GM12873 (cell line): ENCODE results near the gene BORCS5.

Experiments
- TF ChIP-seq, protein P1 (sequence below): IDR thresholded peaks from 2 replicates; pipeline ENCODE4 v1.5.1; 2012; ENCODE audit warnings: low read depth, mild to moderate bottlenecking, moderate library complexity, low read length, control low read depth; ENCODE audit not compliant: insufficient read depth; ENCODE audit errors: missing control alignments

BORCS5 gene

DNA sequence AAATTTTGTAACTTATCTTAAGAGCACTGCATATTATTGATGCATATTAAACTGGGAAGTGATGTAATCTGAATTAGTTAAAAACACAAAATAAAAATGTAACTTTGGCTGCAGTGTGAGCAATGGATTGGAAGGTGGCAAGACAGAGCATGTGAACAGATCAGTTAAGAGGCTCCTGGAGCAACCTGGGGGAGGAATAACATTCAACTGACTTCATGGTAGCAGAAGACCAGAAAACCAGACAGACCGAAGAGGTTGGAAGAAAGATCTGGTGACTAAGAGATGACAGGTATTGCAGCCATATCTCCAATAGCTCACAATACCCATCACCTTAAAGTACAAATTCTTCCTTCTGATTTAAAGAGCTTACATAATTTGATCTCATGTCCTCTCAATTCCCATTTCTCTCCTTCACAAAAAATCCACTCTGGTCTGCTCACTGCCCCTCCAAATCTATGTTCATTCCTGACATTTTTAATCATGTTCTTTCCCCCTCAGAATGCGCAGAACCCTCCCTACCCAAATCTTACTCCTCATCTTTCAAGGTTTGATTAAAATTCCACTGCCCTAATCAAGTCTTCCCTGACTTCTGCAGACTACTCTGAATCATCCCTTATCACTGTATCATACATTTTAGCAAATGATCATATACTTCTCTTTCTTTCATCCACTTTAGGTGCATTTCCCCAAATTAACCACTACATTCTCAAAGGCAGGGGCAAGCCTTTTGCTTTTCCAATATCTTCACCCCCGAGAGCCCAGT lies 154.3 kb downstream of the BORCS5 start:
- TF ChIP-seq, protein P1, sequence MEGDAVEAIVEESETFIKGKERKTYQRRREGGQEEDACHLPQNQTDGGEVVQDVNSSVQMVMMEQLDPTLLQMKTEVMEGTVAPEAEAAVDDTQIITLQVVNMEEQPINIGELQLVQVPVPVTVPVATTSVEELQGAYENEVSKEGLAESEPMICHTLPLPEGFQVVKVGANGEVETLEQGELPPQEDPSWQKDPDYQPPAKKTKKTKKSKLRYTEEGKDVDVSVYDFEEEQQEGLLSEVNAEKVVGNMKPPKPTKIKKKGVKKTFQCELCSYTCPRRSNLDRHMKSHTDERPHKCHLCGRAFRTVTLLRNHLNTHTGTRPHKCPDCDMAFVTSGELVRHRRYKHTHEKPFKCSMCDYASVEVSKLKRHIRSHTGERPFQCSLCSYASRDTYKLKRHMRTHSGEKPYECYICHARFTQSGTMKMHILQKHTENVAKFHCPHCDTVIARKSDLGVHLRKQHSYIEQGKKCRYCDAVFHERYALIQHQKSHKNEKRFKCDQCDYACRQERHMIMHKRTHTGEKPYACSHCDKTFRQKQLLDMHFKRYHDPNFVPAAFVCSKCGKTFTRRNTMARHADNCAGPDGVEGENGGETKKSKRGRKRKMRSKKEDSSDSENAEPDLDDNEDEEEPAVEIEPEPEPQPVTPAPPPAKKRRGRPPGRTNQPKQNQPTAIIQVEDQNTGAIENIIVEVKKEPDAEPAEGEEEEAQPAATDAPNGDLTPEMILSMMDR = no peak

DNA sequence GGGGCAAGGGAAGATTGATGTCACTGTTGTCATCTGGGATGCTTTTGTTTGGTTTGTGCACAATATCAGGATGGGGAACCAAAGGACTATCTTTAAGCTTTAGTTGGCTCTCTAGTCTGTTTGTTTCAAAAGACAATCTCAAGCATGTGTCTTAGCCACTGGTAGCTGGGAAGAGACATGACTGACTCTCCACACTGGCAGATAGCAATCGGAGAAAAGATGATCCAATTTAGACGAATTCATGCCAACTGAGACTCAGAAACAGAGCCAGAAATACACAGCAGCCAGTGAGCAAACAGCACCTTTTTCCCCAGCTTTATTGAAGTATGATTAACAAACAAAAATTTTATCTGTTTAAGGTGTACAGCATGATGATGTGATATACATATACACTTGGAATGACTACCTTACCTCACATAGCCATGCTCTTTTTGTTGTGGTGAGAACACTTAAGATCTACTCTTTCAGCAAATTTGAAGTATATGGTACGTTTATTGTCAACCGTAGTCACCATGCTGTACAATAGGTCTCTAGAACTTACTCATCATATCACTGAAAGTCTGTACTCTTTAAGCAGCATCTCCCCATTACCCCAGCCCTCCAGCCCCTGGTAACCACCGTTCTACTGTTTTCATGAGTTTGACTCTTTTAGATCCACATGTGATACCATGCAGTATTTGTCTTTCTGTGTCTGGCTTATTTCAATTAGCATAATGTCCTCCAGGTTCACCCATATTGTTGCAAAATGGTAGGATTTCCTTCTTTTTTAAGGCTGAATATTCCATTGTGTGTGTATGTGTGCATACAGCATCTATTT lies 155.2 kb downstream of the BORCS5 start:
- TF ChIP-seq, protein P1 = no peak

DNA sequence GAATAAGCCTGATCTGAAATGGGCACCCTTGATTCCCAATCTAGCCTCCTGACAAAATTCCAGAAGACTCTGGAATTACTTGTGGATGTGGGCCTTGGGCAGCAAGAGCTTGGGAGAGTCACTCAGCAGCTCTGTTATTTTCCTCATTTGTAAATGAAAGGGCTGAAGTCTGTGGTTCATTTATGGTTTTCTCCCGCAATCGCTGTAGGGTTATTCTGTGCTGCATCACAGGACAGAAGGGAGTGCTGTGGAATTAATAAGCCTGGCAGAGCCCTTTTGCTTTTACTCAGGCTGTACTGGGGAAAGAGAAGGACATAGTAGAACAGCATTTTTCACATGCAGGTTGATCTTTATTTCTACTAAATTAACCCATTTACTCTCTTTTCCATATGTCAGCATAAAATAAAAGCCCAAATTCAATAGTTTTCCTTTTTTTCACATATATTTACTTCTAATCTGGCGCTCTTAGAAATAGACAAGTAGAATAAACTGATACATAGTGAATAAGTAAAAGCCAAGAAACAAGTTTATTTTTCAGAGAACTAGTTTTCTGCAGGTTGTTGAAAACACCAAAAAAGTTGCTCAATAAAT lies 156.6 kb downstream of the BORCS5 start:
- TF ChIP-seq, protein P1 = no peak

DNA sequence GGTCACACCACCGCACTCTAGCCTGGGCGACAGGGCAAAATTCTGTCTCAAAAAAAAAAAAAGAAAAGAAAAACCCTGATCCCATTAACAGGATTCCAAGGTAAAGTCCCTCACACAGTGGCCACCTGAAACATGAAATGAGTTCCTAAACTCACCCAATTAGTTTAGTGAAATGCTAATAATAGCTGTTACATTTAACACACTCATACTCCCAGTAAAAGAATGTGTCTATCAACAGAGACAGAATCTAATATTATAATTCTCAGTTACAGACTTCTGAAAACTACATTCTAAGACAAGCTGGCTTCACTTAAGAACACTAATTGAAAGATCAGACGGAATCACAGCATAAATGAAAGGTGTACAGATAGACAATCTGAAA lies 161.6 kb downstream of the BORCS5 start:
- TF ChIP-seq, protein P1 = no peak

DNA sequence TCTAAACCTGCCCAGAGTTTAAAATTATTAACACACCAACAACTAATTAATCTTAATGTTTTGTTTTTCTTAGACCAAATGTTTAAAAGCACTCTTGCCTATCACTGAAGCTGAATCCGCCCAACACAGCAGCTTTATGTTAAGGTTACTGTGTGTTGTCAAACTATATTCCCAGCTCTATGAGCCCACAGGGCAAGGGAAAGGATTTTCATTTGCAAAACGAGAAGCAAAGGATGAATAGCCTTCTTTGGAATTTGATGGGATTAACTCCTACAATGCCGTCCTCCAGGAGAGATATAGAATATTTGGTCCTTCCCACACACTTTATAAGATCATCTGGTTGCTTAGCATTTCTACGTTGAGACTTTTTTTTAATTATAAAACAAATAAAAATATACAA lies 162.0 kb downstream of the BORCS5 start:
- TF ChIP-seq, protein P1 = no peak
